NCI-H460 (cell line): ENCODE measurements around the gene NCDN. TPM values are rescaled to one million over a fixed set of nuclear protein-coding genes. Genes with fewer than 3 reads are reported as not detected.
A peak's percentile ranks its signal among the peaks of the same experiment; 100 is the strongest.

ENCODE experiments used
- DNase-seq: peaks from one replicate; pipeline ENCODE4 v3.0.0-alpha.2; 2016; ENCODE audit warnings: low read depth; ENCODE audit errors: extremely low read depth
- polyA plus RNA-seq: library from polyadenylated mRNA; depleted of rRNA; stranded (reverse); fragments of >200 nt; gene quantifications from 2 replicates; pipeline ENCODE4 v1.2.3, GENCODE V29; 2014; cell fraction: nucleus; rRNA removed
- total RNA-seq: library from RNA; depleted of rRNA; stranded (reverse); fragments of >200 nt; shearing (Covaris generic); gene quantifications from 2 replicates; pipeline ENCODE4 v1.2.3, GENCODE V29; 2014; rRNA removed

The NCDN gene, protein sequence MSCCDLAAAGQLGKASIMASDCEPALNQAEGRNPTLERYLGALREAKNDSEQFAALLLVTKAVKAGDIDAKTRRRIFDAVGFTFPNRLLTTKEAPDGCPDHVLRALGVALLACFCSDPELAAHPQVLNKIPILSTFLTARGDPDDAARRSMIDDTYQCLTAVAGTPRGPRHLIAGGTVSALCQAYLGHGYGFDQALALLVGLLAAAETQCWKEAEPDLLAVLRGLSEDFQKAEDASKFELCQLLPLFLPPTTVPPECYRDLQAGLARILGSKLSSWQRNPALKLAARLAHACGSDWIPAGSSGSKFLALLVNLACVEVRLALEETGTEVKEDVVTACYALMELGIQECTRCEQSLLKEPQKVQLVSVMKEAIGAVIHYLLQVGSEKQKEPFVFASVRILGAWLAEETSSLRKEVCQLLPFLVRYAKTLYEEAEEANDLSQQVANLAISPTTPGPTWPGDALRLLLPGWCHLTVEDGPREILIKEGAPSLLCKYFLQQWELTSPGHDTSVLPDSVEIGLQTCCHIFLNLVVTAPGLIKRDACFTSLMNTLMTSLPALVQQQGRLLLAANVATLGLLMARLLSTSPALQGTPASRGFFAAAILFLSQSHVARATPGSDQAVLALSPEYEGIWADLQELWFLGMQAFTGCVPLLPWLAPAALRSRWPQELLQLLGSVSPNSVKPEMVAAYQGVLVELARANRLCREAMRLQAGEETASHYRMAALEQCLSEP
- total RNA-seq, result 10.0 and 11.3 TPM in 2 replicates
- 27.0 and 31.5 TPM in 2 replicates for polyA plus RNA-seq

- DNase-seq, result peak; percentile 93
Measured at GRCh38 chr1:35557611-35558373, at the start of gene NCDN. NCDN (plus strand) TSS chr1:35557799; CDS start chr1:35558191, 392 bp downstream.

GRCh38 chr1:35507947-35508346 lies 49.7 kb upstream of the NCDN start:
- DNase-seq, result no peak

- no peak for DNase-seq
Measured at GRCh38 chr1:35509558-35509957, 48.0 kb upstream of the NCDN start.

DNA sequence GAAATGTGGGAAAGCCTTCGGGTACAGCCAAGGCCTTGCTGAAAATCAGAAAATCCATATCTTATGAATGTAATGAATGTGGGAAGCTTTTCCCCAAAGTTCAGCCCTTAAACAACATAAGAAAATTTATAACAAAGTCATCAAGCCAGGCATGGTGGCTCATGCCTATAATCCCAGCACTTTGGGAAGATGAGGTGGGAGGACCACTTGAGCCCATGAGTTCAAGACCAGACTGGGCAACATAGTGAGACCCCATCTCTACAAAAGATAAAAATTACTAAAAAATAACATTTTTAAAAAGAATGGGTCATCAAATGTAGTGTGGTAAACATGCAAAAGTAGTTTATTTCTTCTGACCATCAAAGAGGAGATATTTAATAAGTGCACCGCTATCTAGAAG lies 46.3 kb upstream of the NCDN start:
- DNase-seq, result no peak

GRCh38 chr1:35518183-35518582 lies 39.4 kb upstream of the NCDN start:
- DNase-seq, result no peak

- DNase-seq, result no peak
Measured at GRCh38 chr1:35519432-35519831, 38.2 kb upstream of the NCDN start.

DNA sequence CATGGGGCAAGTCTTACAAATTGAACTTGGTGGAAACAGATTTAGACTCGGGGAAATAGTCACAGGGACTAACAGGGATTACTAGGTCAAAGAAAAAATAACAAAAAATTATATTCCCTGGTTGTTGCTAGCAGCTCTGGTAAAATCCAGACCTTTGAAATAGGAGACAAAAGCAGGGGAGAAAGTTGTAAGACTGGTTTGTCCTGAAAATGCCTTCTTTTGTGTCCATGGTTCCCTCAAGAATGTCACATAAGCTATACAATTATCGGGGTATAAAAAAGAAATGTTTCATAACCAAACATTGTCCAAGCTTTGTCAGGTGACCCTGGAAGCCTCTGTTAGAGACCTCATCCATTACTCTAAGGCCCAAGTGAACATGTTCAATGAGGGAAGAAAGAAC lies 33.5 kb upstream of the NCDN start:
- no peak for DNase-seq

DNA sequence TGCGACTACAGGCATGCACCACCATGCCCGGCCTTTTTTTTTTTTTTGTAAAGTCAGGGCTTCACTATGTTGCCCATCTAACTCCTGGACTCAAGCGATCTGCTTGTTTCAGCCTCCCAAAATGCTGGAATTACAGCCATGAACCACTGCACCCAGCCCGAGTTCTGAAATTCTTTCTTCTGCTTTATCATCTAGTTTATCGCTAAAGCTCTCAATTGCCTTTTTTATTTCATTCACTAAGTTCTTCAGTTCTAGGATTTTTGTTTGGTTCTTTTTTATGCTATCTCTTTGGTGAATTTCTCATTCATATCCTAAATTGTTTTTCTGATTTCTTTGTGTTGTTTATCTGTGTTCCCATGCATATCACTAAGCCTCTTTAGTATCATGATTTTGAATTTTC lies 27.4 kb upstream of the NCDN start:
- DNase-seq, result no peak

DNA sequence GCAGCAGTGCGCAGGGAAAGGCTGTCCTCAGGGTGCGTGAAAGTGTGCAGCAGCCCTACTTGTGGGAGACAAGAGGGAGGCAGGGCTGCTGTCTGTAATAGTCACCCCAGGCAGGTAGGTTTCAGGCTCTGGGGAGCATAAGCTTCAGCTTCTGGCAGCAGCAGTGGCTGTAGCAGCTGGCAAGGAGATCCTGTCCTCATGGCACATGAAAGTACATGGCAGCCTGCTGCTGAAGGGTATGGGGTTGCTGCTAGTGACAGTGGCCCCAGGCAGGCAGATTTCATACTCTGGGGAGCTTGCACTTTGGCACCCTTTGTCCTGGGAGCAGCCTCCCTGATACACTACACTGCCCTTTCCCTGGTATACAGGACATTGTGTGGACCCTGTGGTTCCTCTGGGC lies 26.7 kb upstream of the NCDN start:
- no peak for DNase-seq

DNA sequence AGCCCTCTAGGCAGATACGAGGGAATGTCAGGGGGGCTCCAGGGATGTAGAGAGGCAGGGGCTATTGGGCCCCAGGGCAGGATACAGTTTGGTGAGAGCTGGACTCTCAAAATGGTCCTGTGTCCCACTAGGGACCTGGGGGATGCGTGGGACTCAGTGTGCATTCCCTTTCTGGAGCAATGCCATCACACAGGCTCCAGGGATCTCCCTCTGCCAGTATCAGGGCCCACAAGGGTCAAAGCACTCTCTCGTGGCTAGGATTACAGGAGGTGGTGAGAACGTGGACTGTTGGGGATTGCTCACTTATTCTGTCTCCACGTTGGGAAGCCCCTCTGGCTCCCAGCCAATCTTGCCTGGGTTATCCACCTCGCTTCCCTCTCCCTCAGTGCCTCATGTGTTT lies 26.2 kb upstream of the NCDN start:
- DNase-seq, result no peak

- no peak for DNase-seq
Measured at GRCh38 chr1:35532497-35533223, 24.9 kb upstream of the NCDN start.

GRCh38 chr1:35533586-35533985 lies 24.0 kb upstream of the NCDN start:
- DNase-seq, result no peak

DNA sequence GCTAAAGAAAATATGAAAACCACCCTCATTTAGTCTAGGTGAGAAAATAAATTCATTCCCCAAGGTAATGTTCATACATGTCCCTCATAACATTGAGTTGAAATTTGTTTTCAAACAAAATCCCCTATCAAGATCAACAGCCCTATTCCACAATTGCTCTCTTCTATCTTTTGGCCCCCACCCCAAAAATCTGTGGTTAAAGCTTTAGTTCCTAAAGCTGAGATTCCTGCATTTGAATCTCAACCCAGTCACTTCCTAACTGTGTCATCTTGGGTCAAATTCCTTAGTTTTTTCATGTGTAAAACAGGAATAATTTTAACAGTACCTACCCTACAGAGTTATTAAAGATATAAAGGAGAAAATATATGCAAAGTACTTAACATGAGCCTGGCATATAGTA lies 22.4 kb upstream of the NCDN start:
- DNase-seq, result no peak

GRCh38 chr1:35536556-35537162 lies 20.9 kb upstream of the NCDN start:
- no peak for DNase-seq

DNA sequence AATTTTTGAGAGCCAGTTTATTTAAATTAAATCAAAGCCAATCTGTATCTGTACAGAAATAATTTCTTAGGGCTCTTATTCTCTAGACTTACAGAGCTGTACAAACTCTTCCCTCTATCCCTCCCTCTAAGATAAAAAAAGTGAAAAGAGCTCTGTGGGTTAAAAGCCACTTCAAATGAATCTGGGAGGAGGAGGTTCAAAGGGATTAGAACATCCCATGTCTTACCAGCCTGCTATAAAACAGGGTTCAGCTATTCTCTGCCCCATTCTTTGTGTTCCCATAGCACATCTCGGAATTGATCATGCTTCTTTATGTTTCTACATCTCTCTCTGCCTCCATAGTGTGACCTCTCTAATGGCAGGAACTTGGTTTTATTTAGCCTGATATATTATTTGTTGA lies 19.8 kb upstream of the NCDN start:
- no peak for DNase-seq

DNA sequence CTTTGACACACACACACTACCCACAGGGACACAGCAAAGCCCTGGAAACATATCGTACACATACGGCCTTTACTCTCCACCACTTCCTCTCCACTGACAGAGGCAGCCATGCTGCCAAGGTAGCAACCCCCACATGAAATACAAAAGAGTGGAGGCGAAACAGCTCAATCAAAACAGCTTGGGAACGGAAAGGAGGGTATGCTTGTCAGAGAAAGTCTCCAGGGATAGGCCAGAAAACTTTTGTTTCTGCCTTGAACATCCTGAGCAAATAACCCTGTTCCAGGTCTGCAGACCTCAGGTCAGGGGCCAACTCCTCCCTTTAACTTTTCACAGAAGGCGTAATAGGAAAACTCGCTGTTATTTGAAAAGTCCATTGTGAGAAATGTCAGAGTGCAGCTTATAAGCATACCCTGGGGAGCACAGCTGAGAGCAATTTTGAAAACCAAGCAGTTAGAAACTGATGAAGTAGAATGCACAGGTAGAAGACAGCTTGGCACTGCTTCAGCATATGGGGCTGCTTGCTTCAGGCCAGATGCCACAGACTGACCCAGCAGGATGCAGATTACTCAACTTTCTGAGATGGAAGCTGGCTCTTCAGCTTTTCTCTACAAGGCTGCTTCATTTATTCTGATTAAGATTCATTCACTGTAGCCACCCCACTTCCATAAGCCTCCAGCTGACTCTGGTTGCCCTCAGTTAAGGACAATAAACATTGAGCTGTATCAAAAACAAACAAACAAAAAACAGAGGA lies 18.4 kb upstream of the NCDN start:
- no peak for DNase-seq

DNA sequence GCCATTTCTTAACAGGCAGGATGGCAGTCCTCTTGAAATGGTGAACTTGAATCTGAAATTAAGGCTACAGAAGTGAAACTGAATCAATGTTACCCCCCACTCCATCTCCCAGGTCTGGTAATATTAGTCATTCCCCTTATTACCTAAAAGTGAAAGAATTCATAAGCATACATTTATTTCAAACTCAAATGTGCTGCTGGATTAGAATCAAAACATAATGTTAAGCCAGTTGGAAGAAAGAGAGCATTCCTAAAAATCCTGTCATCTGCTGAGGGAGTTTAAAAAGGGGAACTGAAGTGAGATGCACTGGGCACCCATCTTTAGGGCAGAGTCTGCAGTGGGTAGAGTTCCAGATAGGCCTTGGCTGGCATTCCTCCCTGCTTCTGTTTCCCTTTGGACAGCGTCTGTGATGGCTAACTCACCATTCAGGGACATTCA lies 17.8 kb upstream of the NCDN start:
- DNase-seq, result no peak

GRCh38 chr1:35544976-35545375 lies 12.6 kb upstream of the NCDN start:
- peak; percentile 9 for DNase-seq

GRCh38 chr1:35546614-35547013 lies 11.0 kb upstream of the NCDN start:
- no peak for DNase-seq
